ENCODE results near the gene TMEM213.

- no peak for TF ChIP-seq MAX (CRISPR knock-in tag; IDR thresholded peaks at IDR 0.05)
- no peak for TF ChIP-seq CTCF (IDR thresholded peaks at IDR 0.05)
- no peak for TF ChIP-seq SMAD3 (CRISPR knock-in tag; IDR thresholded peaks at IDR 0.05; ENCODE audit: borderline replicate concordance)
- no peak for TF ChIP-seq ZNF138 (CRISPR knock-in tag; conservative IDR thresholded peaks at IDR 0.05)
- no peak for TF ChIP-seq CREM (CRISPR knock-in tag; IDR thresholded peaks at IDR 0.05)
- no peak for TF ChIP-seq NFYB (CRISPR knock-in tag; conservative IDR thresholded peaks at IDR 0.05; ENCODE audit: low read depth)
- TF ChIP-seq USF2 (CRISPR knock-in tag; IDR thresholded peaks at IDR 0.05), result no peak
- TF ChIP-seq E2F4 (CRISPR knock-in tag; IDR thresholded peaks at IDR 0.05; ENCODE audit: borderline replicate concordance, low read depth), result no peak
- TF ChIP-seq ZNF512 (CRISPR knock-in tag; IDR thresholded peaks at IDR 0.05; ENCODE audit: borderline replicate concordance), result no peak
- TF ChIP-seq E2F1 (CRISPR knock-in tag; IDR thresholded peaks at IDR 0.05), result no peak
- no peak for TF ChIP-seq NFE2L1 (CRISPR knock-in tag; IDR thresholded peaks at IDR 0.05)
Observed at GRCh38 chr7:138748666-138749065, 49.1 kb upstream of the TMEM213 start.

All from WTC11 (cell line).